C4-2B (cell line): ENCODE results near the gene ZMYM4.
"Not testable (repeated sequence)": the region's sequence is repeated elsewhere in the genome, so short reads cannot be mapped to it uniquely, and the experiment has no call there.

ENCODE experiments used
- H3K27ac ChIP-seq: fragments of 450-650 bp; 2 replicates; pipeline ENCODE4 v1.5.1; 2017
- CTCF ChIP-seq: fragments of 450-650 bp; conservative IDR thresholded peaks from 2 replicates; pipeline ENCODE4 v1.5.1; 2017; ENCODE audit warnings: mild to moderate bottlenecking
- ZFX ChIP-seq: fragments of 450-650 bp; IDR thresholded peaks from 2 replicates; pipeline ENCODE4 v1.6.1; 2017

ZMYM4 gene

GRCh38 chr1:35301674-35302392 is 33.3 kb downstream of the ZMYM4 start:
- no peak overlapping the region for H3K27ac ChIP-seq
- TF ChIP-seq ZFX: no peak

- TF ChIP-seq CTCF (no peak), ZFX (no peak)
- no peak overlapping the region for H3K27ac ChIP-seq
These were observed 36.9 kb downstream of the ZMYM4 start for GRCh38 chr1:35305383-35305782.

GRCh38 chr1:35315649-35316048 is 47.1 kb downstream of the ZMYM4 start:
- H3K27ac ChIP-seq: no peak overlapping the region
- TF ChIP-seq ZFX (no peak), CTCF (no peak)

GRCh38 chr1:35316264-35316663 is 47.8 kb downstream of the ZMYM4 start:
- no peak overlapping the region for H3K27ac ChIP-seq
- no peak for TF ChIP-seq CTCF
- TF ChIP-seq ZFX: no peak

GRCh38 chr1:35319988-35320713 is 51.6 kb downstream of the ZMYM4 start:
- no peak for TF ChIP-seq ZFX
- TF ChIP-seq CTCF: no peak
- no peak overlapping the region for H3K27ac ChIP-seq

GRCh38 chr1:35320937-35321336 is 52.4 kb downstream of the ZMYM4 start:
- H3K27ac ChIP-seq: no peak overlapping the region
- TF ChIP-seq CTCF: no peak
- no peak for TF ChIP-seq ZFX

GRCh38 chr1:35324486-35324885 is 56.0 kb downstream of the ZMYM4 start:
- TF ChIP-seq ZFX: no peak
- no peak overlapping the region for H3K27ac ChIP-seq

- TF ChIP-seq CTCF (no peak), ZFX (no peak)
- peak overlapping the region; percentile 66 for H3K27ac ChIP-seq
These were observed 57.8 kb downstream of the ZMYM4 start for GRCh38 chr1:35326246-35326866.

GRCh38 chr1:35331618-35332017 is 63.1 kb downstream of the ZMYM4 start:
- H3K27ac ChIP-seq: not testable (repeated sequence)
